ENCODE data around the gene KIAA1217.

The KIAA1217 gene

GRCh38 chr10:24579906-24580305 is 371.0 kb downstream of the KIAA1217 start:
- no peak for TF ChIP-seq FOXP2 (optimal IDR thresholded peaks at IDR 0.05; ENCODE audit: borderline replicate concordance, extremely low read depth, extremely low read length, insufficient read depth)
- TF ChIP-seq REST (IDR thresholded peaks at IDR 0.05; ENCODE audit: insufficient read depth in 1 of 2, low read depth in 2 of 2, low read length in 2 of 2) = no peak
- TF ChIP-seq TAF1 (IDR thresholded peaks at IDR 0.05; ENCODE audit: borderline replicate concordance, insufficient read depth, low read length) = no peak
- TF ChIP-seq POLR2AphosphoS5 (IDR thresholded peaks at IDR 0.05; ENCODE audit: low read depth, low read length) = no peak
- no peak for TF ChIP-seq SIN3A (IDR thresholded peaks at IDR 0.05; ENCODE audit: borderline replicate concordance, insufficient read depth, low read length)

GRCh38 chr10:24589265-24589664 is 380.3 kb downstream of the KIAA1217 start:
- TF ChIP-seq FOXP2 (optimal IDR thresholded peaks at IDR 0.05; ENCODE audit: borderline replicate concordance, extremely low read depth, extremely low read length, insufficient read depth) (no peak), TAF1 (IDR thresholded peaks at IDR 0.05; ENCODE audit: borderline replicate concordance, insufficient read depth, low read length) (no peak), REST (IDR thresholded peaks at IDR 0.05; ENCODE audit: insufficient read depth in 1 of 2, low read depth in 2 of 2, low read length in 2 of 2) (no peak), POLR2AphosphoS5 (IDR thresholded peaks at IDR 0.05; ENCODE audit: low read depth, low read length) (no peak), SIN3A (IDR thresholded peaks at IDR 0.05; ENCODE audit: borderline replicate concordance, insufficient read depth, low read length) (no peak)

- TF ChIP-seq REST (IDR thresholded peaks at IDR 0.05; ENCODE audit: insufficient read depth in 1 of 2, low read depth in 2 of 2, low read length in 2 of 2) = no peak
- no peak for TF ChIP-seq FOXP2 (optimal IDR thresholded peaks at IDR 0.05; ENCODE audit: borderline replicate concordance, extremely low read depth, extremely low read length, insufficient read depth)
- TF ChIP-seq POLR2AphosphoS5 (IDR thresholded peaks at IDR 0.05; ENCODE audit: low read depth, low read length) = no peak
- TF ChIP-seq TAF1 (IDR thresholded peaks at IDR 0.05; ENCODE audit: borderline replicate concordance, insufficient read depth, low read length) = no peak
- no peak for TF ChIP-seq SIN3A (IDR thresholded peaks at IDR 0.05; ENCODE audit: borderline replicate concordance, insufficient read depth, low read length)
Measured at GRCh38 chr10:24590697-24591457, 381.9 kb downstream of the KIAA1217 start.

- TF ChIP-seq TAF1 (IDR thresholded peaks at IDR 0.05; ENCODE audit: borderline replicate concordance, insufficient read depth, low read length) (no peak), FOXP2 (optimal IDR thresholded peaks at IDR 0.05; ENCODE audit: borderline replicate concordance, extremely low read depth, extremely low read length, insufficient read depth) (no peak)
Measured at GRCh38 chr10:24596217-24596930, 387.4 kb downstream of the KIAA1217 start.

- TF ChIP-seq SIN3A (IDR thresholded peaks at IDR 0.05; ENCODE audit: borderline replicate concordance, insufficient read depth, low read length) (no peak), REST (IDR thresholded peaks at IDR 0.05; ENCODE audit: insufficient read depth in 1 of 2, low read depth in 2 of 2, low read length in 2 of 2) (no peak), TAF1 (IDR thresholded peaks at IDR 0.05; ENCODE audit: borderline replicate concordance, insufficient read depth, low read length) (no peak), FOXP2 (optimal IDR thresholded peaks at IDR 0.05; ENCODE audit: borderline replicate concordance, extremely low read depth, extremely low read length, insufficient read depth) (no peak)
Measured at GRCh38 chr10:24597426-24597825, 388.5 kb downstream of the KIAA1217 start.

All from PFSK-1 (cell line).